ENCODE data around the gene AUTS2. TPM values are rescaled to one million over a fixed set of nuclear protein-coding genes. Genes with fewer than 3 reads are reported as not detected.

AUTS2 gene
- total and polyA plus RNA-seq, 10 of the 15 experiments (the other 5 are each of a cell fraction or from before 2014, with no cell fraction given), result 6.4 to 55.6 (median 21.6) TPM

- Histone ChIP-seq H3K36me3 (ENCODE audit: control insufficient read depth in 2 of 2, insufficient read depth in 2 of 2, low read length in 1 of 2) (no peaks in the 10 kb centered on the region), H3K4me1 (ENCODE audit: control insufficient read depth, insufficient read depth, low read length) (no peaks in the 10 kb centered on the region), H3K27me3 (replicated peaks in 1 of 2; ENCODE audit: control insufficient read depth in 2 of 2, insufficient read depth in 2 of 2, low read length in 1 of 2) (no peaks in the 10 kb centered on the region), H3K4me2 (ENCODE audit: control insufficient read depth, insufficient read depth) (no peak overlapping the region), H4K20me1 (ENCODE audit: control insufficient read depth, insufficient read depth) (no peaks in the 10 kb centered on the region), H3K9ac (ENCODE audit: control insufficient read depth, insufficient read depth, low read length) (no peak overlapping the region), H2AFZ (ENCODE audit: control insufficient read depth, low read depth, low read length) (no peak overlapping the region), H3K4me3 (no peak overlapping the region), H3K27ac (ENCODE audit: control insufficient read depth, insufficient read depth) (no peak overlapping the region), H3K79me2 (ENCODE audit: control insufficient read depth, insufficient read depth, low read length) (no peaks in the 10 kb centered on the region), H3K9me3 (replicated peaks; ENCODE audit: control insufficient read depth, insufficient read depth, low read length) (no peaks in the 10 kb centered on the region)
- TF ChIP-seq JUNB (IDR thresholded peaks at IDR 0.05) (no peak), BCL3 (IDR thresholded peaks at IDR 0.05; ENCODE audit: borderline replicate concordance, insufficient read depth, low read depth, low read length, poor library complexity, severe bottlenecking) (no peak), NFIC (IDR thresholded peaks at IDR 0.05; ENCODE audit: low read depth, low read length) (no peak), HDAC2 (IDR thresholded peaks at IDR 0.05) (no peak), IRF5 (IDR thresholded peaks at IDR 0.05; ENCODE audit: borderline replicate concordance) (no peak), ZBED1 (IDR thresholded peaks at IDR 0.05; ENCODE audit: borderline replicate concordance) (no peak), PKNOX1 (IDR thresholded peaks at IDR 0.05) (no peak), RB1 (IDR thresholded peaks at IDR 0.05; ENCODE audit: borderline replicate concordance) (no peak), CREB1 (IDR thresholded peaks at IDR 0.05; ENCODE audit: low read depth) (no peak), ELK1 (IDR thresholded peaks at IDR 0.05; ENCODE audit: low read depth, low read length) (no peak), MEF2B (IDR thresholded peaks at IDR 0.05; ENCODE audit: partially characterized antibody, poor library complexity, severe bottlenecking) (no peak), POLR2AphosphoS2 (IDR thresholded peaks at IDR 0.05; ENCODE audit: low read depth, low read length) (no peak), CBX3 (IDR thresholded peaks at IDR 0.05; ENCODE audit: borderline replicate concordance, low read depth) (no peak), NFYA (IDR thresholded peaks at IDR 0.05; ENCODE audit: borderline replicate concordance, low read depth, low read length) (no peak)
- DNase-seq (ENCODE audit: low read depth, low spot score), result no peak
- CTCF ChIA-PET, result no interaction called here
- WGBS (ENCODE audit: insufficient coverage, insufficient replicate concordance, low lambda C conversion rate, missing lambda C conversion rate), result 37% methylated on average over 8 of the region's 8 CpGs
- no TSS peak for BruUV-seq (replicated peaks)
- RAD21 ChIA-PET (ENCODE audit: unreplicated experiment), result no interaction called here
- POLR2A ChIA-PET, result no interaction called here
- intact Hi-C loops (cut with micrococcal nuclease; ENCODE audit: unreplicated experiment), result no loop called here
- no peak for FAIRE-seq
- SMC1A ChIA-PET (ENCODE audit: uncharacterized antibody, unreplicated experiment), result no interaction called here
- ATAC-seq, result no peak
- in situ Hi-C loops (cut with MboI), result no loop called here
These were observed 931.8 kb downstream of the AUTS2 start for GRCh38 chr7:70529914-70530585.

Measured in GM12878 (cell line).